Endothelial cell (in vitro differentiated cells): ENCODE results near the gene TAS1R3. TPM values are rescaled to one million over a fixed set of nuclear protein-coding genes. Genes with fewer than 3 reads are reported as not detected.
"Not testable (repeated sequence)": the region's sequence is repeated elsewhere in the genome, so short reads cannot be mapped to it uniquely, and the experiment has no call there.

Experiments
- DNase-seq: peaks from one replicate; pipeline ENCODE4 v3.0.0; 2021; ENCODE audit warnings: low spot score
- H3K27ac Mint-ChIP-seq: one replicate; pipeline ENCODE4 v1.8.0; 2021; ENCODE audit warnings: mixed read lengths, inconsistent platforms; ENCODE audit not compliant: unreplicated experiment
- H3K27me3 Mint-ChIP-seq: one replicate; pipeline ENCODE4 v1.8.0; 2021; ENCODE audit warnings: mild to moderate bottlenecking, moderate library complexity, mixed read lengths, inconsistent platforms; ENCODE audit not compliant: unreplicated experiment
- H3K36me3 Mint-ChIP-seq: one replicate; pipeline ENCODE4 v1.8.0; 2021; ENCODE audit warnings: mild to moderate bottlenecking, low read depth, mixed read lengths, inconsistent platforms; ENCODE audit not compliant: unreplicated experiment
- H3K4me1 Mint-ChIP-seq: one replicate; pipeline ENCODE4 v1.8.0; 2021; ENCODE audit warnings: mild to moderate bottlenecking, mixed read lengths, inconsistent platforms; ENCODE audit not compliant: unreplicated experiment
- H3K4me3 Mint-ChIP-seq: one replicate; pipeline ENCODE4 v1.8.0; 2021; ENCODE audit warnings: mild to moderate bottlenecking, mixed read lengths, inconsistent platforms; ENCODE audit not compliant: unreplicated experiment
- H3K9me3 Mint-ChIP-seq: one replicate; pipeline ENCODE4 v1.8.0; 2021; ENCODE audit warnings: mixed read lengths, inconsistent platforms; ENCODE audit not compliant: unreplicated experiment
- CTCF ChIP-seq: fragments of 200-600 bp; sonication (generic); IDR thresholded peaks from one replicate; pipeline ENCODE4 v1.5.0; 2021; ENCODE audit warnings: antibody characterized with exemption; ENCODE audit not compliant: unreplicated experiment
- total RNA-seq: library from RNA; stranded (reverse); fragmentation: NEBNext Ultra II Directional; extraction: Animal tissue kit (Norgen Biotek cat#: 25700); gene quantifications from one replicate; pipeline ENCODE4 v1.2.1, GENCODE V29; 2021; ENCODE audit not compliant: unreplicated experiment

The TAS1R3 gene
- total RNA-seq, 1 donor from 2014 or later: 1.2 TPM

DNA sequence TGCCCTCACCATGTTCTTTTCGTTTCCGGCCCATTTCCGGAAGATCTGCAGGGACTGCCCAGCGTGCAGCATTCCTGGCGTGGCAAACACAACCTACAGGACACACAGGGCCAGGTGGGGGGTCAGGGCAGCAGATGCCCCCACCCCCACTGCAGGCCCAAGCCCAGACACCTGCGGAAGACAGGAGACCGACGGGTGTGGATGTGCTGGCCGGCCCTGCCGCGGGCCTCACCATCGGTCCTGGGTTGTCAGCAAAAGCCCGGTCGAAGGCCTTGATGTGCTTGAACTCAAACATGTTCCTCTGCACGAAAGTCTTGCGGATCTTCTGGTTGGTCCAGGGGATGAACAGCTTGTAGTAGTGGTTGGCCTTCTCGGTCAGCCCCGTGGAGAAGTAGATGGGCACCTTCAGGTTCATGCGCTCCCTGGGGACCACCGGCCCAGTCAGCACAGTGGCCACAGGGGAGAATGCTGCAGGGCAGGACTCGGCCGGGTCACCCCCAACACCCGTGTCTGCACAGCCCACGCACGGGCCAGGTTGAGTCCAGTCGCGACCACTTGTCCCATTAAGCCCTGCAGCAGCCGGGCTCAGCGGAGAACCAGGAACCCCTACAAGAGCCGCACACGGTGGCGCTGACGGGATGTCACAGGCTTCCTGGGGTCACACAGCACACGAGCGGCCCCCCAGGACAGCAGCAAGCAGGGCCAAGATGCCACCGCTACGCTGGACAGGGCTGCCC lies 17.4 kb upstream of the TAS1R3 start:
- TF ChIP-seq CTCF: no peak
- peaks cover 3% of the 10 kb centered on the region for H3K36me3 Mint-ChIP-seq
- H3K4me3 Mint-ChIP-seq: peak overlapping the region; percentile 65
- no peak for DNase-seq
- no peaks in the 10 kb centered on the region for H3K9me3 Mint-ChIP-seq
- H3K27me3 Mint-ChIP-seq: peaks cover 6% of the 10 kb centered on the region
- no peak overlapping the region for H3K27ac Mint-ChIP-seq
- peaks cover 6% of the 10 kb centered on the region for H3K4me1 Mint-ChIP-seq

DNA sequence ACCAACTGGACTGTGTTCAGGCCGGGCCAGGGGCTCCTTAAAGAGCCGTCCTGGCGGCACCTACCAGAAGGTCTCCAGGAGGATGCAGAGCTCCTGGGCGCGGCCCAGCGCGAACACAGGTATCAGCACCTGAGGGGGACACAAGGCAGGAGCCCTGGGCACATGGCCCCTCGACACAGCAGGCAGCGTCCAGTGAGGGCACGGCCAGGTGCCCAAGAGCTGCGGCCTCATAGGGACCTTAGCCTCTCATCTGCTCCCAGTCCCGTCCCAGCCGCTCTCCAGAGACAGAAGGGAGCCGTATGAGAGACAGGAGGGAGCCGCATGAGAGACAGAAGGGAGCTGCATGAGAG lies 16.9 kb upstream of the TAS1R3 start:
- TF ChIP-seq CTCF: no peak
- peaks cover 5% of the 10 kb centered on the region for H3K36me3 Mint-ChIP-seq
- no peak overlapping the region for H3K4me3 Mint-ChIP-seq
- H3K27me3 Mint-ChIP-seq: peaks cover 4% of the 10 kb centered on the region
- no peak overlapping the region for H3K27ac Mint-ChIP-seq
- H3K4me1 Mint-ChIP-seq: peaks cover 6% of the 10 kb centered on the region
- H3K9me3 Mint-ChIP-seq: no peaks in the 10 kb centered on the region
- DNase-seq: no peak

GRCh38 chr1:1314678-1315335 lies 16.3 kb upstream of the TAS1R3 start:
- Mint-ChIP-seq H3K9me3 (no peaks in the 10 kb centered on the region), H3K4me1 (peaks cover 6% of the 10 kb centered on the region), H3K4me3 (no peak overlapping the region), H3K27me3 (peaks cover 3% of the 10 kb centered on the region), H3K36me3 (peaks cover 8% of the 10 kb centered on the region), H3K27ac (no peak overlapping the region)
- DNase-seq: no peak
- no peak for TF ChIP-seq CTCF

DNA sequence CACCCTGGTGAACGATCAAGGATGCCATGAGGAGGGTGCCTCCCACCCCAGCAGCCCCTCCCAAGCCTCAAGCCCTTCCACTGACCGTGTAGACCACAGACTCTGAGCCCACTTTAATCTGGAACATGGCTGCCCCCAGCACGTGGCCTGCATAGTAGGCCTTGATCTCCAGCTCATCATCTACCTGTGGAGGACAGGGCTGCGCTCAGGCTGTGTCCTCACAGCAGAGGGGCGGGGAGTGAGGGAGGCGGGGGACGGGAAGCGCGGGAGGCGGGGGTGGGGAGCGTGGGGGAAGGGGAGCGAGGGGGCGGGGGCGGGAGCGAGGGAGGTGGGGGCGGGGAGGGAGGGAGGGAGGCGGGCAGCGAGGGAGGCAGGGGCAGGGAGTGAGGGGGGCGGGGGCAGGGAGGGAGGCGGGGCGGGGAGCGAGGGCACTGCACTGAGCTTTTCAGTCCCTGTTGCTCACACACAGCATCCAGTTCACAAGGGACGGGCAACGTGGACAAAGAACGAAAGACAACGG lies 15.6 kb upstream of the TAS1R3 start:
- H3K27ac Mint-ChIP-seq: no peak overlapping the region
- H3K27me3 Mint-ChIP-seq: peaks cover 5% of the 10 kb centered on the region
- no peak overlapping the region for H3K4me3 Mint-ChIP-seq
- no peak for TF ChIP-seq CTCF
- peaks cover 8% of the 10 kb centered on the region for H3K36me3 Mint-ChIP-seq
- DNase-seq: no peak
- no peaks in the 10 kb centered on the region for H3K9me3 Mint-ChIP-seq
- peaks cover 6% of the 10 kb centered on the region for H3K4me1 Mint-ChIP-seq

DNA sequence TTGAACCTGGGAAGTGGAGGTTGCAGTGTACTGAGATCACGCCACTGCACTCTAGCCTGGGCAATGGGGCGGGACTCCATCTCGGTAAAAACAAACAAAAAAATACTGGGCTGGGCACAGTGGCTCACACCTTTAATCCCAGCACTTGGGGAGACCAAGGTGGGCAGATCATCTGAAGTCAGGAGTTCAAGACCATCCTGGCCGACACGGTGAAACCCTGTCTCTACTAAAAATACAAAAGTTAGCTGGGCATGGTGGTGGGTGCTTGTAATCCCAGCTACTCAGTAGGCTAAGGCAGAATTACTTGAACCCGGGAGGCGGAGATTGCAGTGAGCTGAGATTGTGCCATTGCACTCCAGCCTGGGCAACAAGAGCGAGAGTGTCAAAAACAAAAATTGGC lies 14.9 kb upstream of the TAS1R3 start:
- not testable (repeated sequence) for H3K36me3 Mint-ChIP-seq, H3K4me3 Mint-ChIP-seq

More for the DNA sequence above, 14.9 kb upstream of the TAS1R3 start:
- not testable (repeated sequence) for H3K27me3 Mint-ChIP-seq, H3K4me1 Mint-ChIP-seq, DNase-seq, H3K9me3 Mint-ChIP-seq, H3K27ac Mint-ChIP-seq
